ENCODE measurements around the gene GPS1. TPM values are rescaled to one million over a fixed set of nuclear protein-coding genes. Genes with fewer than 3 reads are reported as not detected.

The GPS1 gene
- total RNA-seq, 4 donors from 2014 or later: 62.8 to 76.9 (median 69.5) TPM

DNA sequence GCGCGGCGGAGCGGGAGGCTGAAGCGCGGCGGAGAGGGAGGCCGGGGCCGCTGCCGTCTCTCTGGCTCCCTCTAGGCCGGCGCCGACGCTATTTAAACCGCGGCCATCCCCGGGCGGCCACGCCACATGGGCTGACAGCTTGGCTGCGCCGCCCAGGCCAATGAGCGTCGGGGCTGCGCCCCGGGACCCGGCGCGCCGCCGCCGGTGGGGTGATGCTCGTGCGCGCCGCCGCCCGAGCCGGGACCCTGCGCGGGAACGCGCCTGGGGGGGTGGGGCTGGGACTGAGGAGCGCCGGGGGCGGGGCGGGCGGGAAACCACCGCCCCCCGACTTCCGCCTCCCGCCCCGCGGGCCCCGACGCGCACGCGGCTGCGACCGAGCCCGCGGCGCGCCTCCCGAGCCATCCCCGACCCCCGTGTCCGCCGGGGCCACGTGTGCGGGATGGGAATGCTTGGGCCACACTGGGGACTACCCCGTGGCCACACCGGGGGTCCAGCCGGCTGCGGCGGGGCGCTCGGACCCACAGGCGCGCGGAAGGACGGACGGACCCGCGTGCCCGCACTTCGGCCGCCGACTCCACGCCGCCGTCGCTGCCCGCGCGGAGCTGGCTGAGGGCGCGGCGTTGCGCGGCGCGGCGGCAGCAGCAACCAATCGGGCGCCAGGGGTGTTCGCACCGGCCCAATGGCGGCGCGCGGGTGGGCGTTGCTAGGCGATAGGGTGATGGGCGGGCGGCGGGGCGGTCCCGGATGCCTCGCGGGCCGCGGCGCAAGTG, 46.7 kb downstream of the GPS1 start, which contains the start of gene FASN:
Gene FASN (minus strand): TSS at position 68 of the 770 bp plus-strand sequence. CDS start 1,791 bp downstream, outside the sequence.
- peak; percentile 58 for DNase-seq
- Histone ChIP-seq H3K36me3 (peaks cover 17 to 34% (median 20%) of the 10 kb centered on the region in 3 donors), H3K27me3 (no peaks in the 10 kb centered on the region), H3K27ac (peak within 1 kb of the TSS; percentile 91 to 99 (median 98)), H3K4me1 (peaks cover 36 to 66% (median 38%) of the 10 kb centered on the region in 3 donors), H3K9me3 (no peaks in the 10 kb centered on the region), H3K4me3 (peak within 1 kb of the TSS; percentile 60 to 95 (median 86))
- TF ChIP-seq POLR2A (IDR thresholded peaks at IDR 0.05): peak in 3 of 4 donors; percentile 96 to 99 (median 97)
- TF ChIP-seq, protein P1, sequence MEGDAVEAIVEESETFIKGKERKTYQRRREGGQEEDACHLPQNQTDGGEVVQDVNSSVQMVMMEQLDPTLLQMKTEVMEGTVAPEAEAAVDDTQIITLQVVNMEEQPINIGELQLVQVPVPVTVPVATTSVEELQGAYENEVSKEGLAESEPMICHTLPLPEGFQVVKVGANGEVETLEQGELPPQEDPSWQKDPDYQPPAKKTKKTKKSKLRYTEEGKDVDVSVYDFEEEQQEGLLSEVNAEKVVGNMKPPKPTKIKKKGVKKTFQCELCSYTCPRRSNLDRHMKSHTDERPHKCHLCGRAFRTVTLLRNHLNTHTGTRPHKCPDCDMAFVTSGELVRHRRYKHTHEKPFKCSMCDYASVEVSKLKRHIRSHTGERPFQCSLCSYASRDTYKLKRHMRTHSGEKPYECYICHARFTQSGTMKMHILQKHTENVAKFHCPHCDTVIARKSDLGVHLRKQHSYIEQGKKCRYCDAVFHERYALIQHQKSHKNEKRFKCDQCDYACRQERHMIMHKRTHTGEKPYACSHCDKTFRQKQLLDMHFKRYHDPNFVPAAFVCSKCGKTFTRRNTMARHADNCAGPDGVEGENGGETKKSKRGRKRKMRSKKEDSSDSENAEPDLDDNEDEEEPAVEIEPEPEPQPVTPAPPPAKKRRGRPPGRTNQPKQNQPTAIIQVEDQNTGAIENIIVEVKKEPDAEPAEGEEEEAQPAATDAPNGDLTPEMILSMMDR (IDR thresholded peaks at IDR 0.05): peak in 3 of 6 experiments; percentile 50 to 55 (median 52)
- no CpG with 5 or more reads among the region's 124 CpGs for WGBS, 2 donors
- intact Hi-C loops (cut with DNase I): no loop called here

- peak overlapping the region; percentile 60 to 95 (median 86) for H3K4me3 ChIP-seq
- H3K27ac ChIP-seq: peak overlapping the region; percentile 91 to 99 (median 98)
- no peak for DNase-seq
- H3K36me3 ChIP-seq: peaks cover 9 to 27% (median 12%) of the 10 kb centered on the region in 3 donors
- H3K9me3 ChIP-seq: no peaks in the 10 kb centered on the region
- intact Hi-C loops (cut with DNase I): no loop called here
- no peaks in the 10 kb centered on the region for H3K27me3 ChIP-seq
- H3K4me1 ChIP-seq: peaks cover 44 to 74% (median 45%) of the 10 kb centered on the region in 3 donors
- TF ChIP-seq, protein P1 (IDR thresholded peaks at IDR 0.05): peak in 2 of 6 experiments; percentile 2 to 4
- no peak for TF ChIP-seq POLR2A (IDR thresholded peaks at IDR 0.05)
- 22% methylated on average over 9 of the region's 80 CpGs; no CpG with 5 or more reads in 1 of the 2 donors for WGBS, 2 donors
These were observed 47.5 kb downstream of the GPS1 start for GRCh38 chr17:82098939-82099763.

DNA sequence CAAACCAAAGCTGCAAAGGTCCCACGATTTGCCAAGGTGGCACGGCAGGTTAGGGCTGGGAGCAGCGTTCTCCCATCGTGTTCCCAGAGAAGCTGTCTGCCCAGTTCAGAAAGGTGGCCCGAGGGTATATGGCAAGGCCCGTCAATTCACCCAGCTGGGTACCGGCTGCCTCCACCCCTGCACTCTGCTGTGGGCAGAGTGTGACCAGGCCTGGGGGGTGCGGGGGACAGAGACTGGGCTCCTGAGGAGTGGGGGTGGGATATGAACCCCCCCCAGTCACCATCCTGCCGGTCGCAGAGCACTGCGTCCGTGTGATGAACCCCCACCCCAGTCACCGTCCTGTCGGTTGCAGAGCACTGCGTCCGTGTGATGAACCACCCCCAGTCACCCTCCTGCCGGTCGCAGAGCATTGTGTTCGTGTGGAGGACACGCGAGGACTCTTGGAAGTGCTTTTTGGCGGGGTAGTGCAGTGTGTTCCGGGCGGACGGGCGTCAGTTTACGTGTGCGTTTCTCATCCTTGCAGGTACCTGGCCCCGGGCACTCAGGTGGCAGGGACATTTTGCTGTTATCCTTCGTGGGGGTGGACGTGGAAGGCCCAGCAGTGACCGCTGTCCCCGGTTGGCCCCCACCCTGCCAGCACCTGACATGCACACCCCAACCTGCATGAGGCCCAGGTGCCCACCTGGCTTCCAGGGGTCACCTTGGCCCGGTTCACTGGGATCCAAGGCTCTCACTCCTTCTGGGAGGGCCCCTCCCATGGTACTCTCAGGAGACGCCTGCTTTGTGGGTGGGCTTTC, 49.0 kb downstream of the GPS1 start:
- WGBS, 2 donors: 62 to 80% methylated on average over 6 to 8 of the region's 35 CpGs

GRCh38 chr17:82101301-82101715, 49.6 kb downstream of the GPS1 start:
- H3K27me3 ChIP-seq: no peaks in the 10 kb centered on the region
- no peaks in the 10 kb centered on the region for H3K9me3 ChIP-seq
- DNase-seq: no peak
- peaks cover 58 to 82% (median 64%) of the 10 kb centered on the region in 3 donors for H3K4me1 ChIP-seq
- peak overlapping the region in 2 of 4 donors; percentile 91 to 99 for H3K27ac ChIP-seq
- WGBS, 2 donors: 71% methylated on average over 7 of the region's 10 CpGs; no CpG with 5 or more reads in 1 of the 2 donors
- no peak for TF ChIP-seq POLR2A (IDR thresholded peaks at IDR 0.05)
- TF ChIP-seq, protein P1 (IDR thresholded peaks at IDR 0.05): no peak
- H3K4me3 ChIP-seq: no peak overlapping the region
- intact Hi-C loops (cut with DNase I): no loop called here
- peaks cover 0 to 5% (median 0%) of the 10 kb centered on the region in 3 donors for H3K36me3 ChIP-seq

More for the DNA sequence above, 49.0 kb downstream of the GPS1 start:
- H3K36me3 ChIP-seq: peaks cover 0 to 11% (median 0%) of the 10 kb centered on the region in 3 donors
- intact Hi-C loops (cut with DNase I): no loop called here
- H3K4me1 ChIP-seq: peaks cover 57 to 82% (median 59%) of the 10 kb centered on the region in 3 donors
- no peak for DNase-seq
- H3K27me3 ChIP-seq: no peaks in the 10 kb centered on the region
- no peaks in the 10 kb centered on the region for H3K9me3 ChIP-seq
- TF ChIP-seq POLR2A (IDR thresholded peaks at IDR 0.05): no peak
- TF ChIP-seq, protein P1 (IDR thresholded peaks at IDR 0.05): no peak
- H3K27ac ChIP-seq: peak overlapping the region; percentile 91 to 99 (median 98)
- H3K4me3 ChIP-seq: no peak overlapping the region

Measured in esophagus squamous epithelium (tissue), 5 donors.